IPS-15b (cell line): ENCODE results near the gene GRWD1.
A peak's percentile ranks its signal among the peaks of the same experiment; 100 is the strongest.

Experiments used
- H3K27me3 ChIP-seq: one replicate; pipeline ENCODE4 v1.6.1; 2013; ENCODE audit warnings: low read length; ENCODE audit not compliant: control insufficient read depth, insufficient read depth
- H3K36me3 ChIP-seq: one replicate; pipeline ENCODE4 v1.6.1; 2013; ENCODE audit warnings: low read length; ENCODE audit not compliant: control insufficient read depth, insufficient read depth
- H3K4me1 ChIP-seq: one replicate; pipeline ENCODE4 v1.6.1; 2013; ENCODE audit warnings: mild to moderate bottlenecking, low read length; ENCODE audit not compliant: control insufficient read depth, insufficient read depth
- H3K4me3 ChIP-seq: one replicate; pipeline ENCODE4 v1.5.1; 2013; ENCODE audit warnings: low read depth, low read length
- H3K9ac ChIP-seq: one replicate; pipeline ENCODE4 v1.6.1; 2013; ENCODE audit warnings: low read depth, mild to moderate bottlenecking, low read length
- H3K9me3 ChIP-seq: one replicate; pipeline ENCODE4 v1.6.1; 2013; ENCODE audit warnings: mild to moderate bottlenecking, low read length; ENCODE audit not compliant: control insufficient read depth, insufficient read depth

The GRWD1 gene

GRCh38 chr19:48436586-48436985, 9.2 kb upstream of the GRWD1 start:
- H3K36me3 ChIP-seq = no peaks in the 10 kb centered on the region
- no peak overlapping the region for H3K4me3 ChIP-seq
- H3K9ac ChIP-seq = no peak overlapping the region
- peaks cover 2% of the 10 kb centered on the region for H3K4me1 ChIP-seq
- H3K9me3 ChIP-seq = no peaks in the 10 kb centered on the region
- no peaks in the 10 kb centered on the region for H3K27me3 ChIP-seq

GRCh38 chr19:48441360-48442050, 4.3 kb upstream of the GRWD1 start:
- no peak overlapping the region for H3K9ac ChIP-seq
- H3K36me3 ChIP-seq = no peaks in the 10 kb centered on the region
- no peak overlapping the region for H3K4me3 ChIP-seq
- H3K27me3 ChIP-seq = no peaks in the 10 kb centered on the region
- peaks cover 7% of the 10 kb centered on the region for H3K4me1 ChIP-seq
- H3K9me3 ChIP-seq = no peaks in the 10 kb centered on the region

DNA sequence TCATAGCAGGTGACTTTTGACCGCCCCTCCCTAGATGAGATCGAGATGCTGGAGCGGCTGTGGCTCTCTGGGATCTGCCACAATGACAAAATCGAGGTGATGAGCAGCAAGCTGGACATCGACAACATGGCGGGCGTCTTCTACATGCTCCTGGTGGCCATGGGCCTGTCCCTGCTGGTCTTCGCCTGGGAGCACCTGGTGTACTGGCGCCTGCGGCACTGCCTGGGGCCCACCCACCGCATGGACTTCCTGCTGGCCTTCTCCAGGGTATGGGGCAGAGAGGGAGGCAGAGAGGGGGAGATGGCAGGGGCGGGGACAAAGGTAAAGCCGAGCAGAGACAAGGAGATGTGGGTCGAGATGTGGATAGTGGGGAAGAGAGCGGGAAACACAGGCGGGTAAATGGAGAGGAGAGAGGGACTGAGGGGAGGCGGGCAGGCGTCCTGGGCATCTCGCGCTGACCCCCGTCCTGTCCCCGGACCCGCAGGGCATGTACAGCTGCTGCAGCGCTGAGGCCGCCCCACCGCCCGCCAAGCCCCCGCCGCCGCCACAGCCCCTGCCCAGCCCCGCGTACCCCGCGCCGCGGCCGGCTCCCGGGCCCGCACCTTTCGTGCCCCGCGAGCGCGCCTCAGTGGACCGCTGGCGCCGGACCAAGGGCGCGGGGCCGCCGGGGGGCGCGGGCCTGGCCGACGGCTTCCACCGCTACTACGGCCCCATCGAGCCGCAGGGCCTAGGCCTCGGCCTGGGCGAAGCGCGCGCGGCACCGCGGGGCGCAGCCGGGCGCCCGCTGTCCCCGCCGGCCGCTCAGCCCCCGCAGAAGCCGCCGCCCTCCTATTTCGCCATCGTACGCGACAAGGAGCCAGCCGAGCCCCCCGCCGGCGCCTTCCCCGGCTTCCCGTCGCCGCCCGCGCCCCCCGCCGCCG, 3.4 kb upstream of the GRWD1 start:
- no peaks in the 10 kb centered on the region for H3K36me3 ChIP-seq
- H3K9me3 ChIP-seq = no peaks in the 10 kb centered on the region
- H3K27me3 ChIP-seq = no peaks in the 10 kb centered on the region
- peaks cover 5% of the 10 kb centered on the region for H3K4me1 ChIP-seq
- H3K4me3 ChIP-seq = no peak overlapping the region
- no peak overlapping the region for H3K9ac ChIP-seq

- Histone ChIP-seq H3K4me1 (peaks cover 4% of the 10 kb centered on the region), H3K4me3 (no peak overlapping the region)
Measured at GRCh38 chr19:48443256-48443655, 2.5 kb upstream of the GRWD1 start.

GRCh38 chr19:48443731-48444128, 2.1 kb upstream of the GRWD1 start:
- peaks cover 5% of the 10 kb centered on the region for H3K36me3 ChIP-seq
- no peaks in the 10 kb centered on the region for H3K27me3 ChIP-seq
- no peaks in the 10 kb centered on the region for H3K9me3 ChIP-seq
- no peak overlapping the region for H3K9ac ChIP-seq
- peaks cover 4% of the 10 kb centered on the region for H3K4me1 ChIP-seq
- H3K4me3 ChIP-seq = peak overlapping the region; percentile 16

More at GRCh38 chr19:48443256-48443655, 2.5 kb upstream of the GRWD1 start:
- H3K9ac ChIP-seq = no peak overlapping the region
- no peaks in the 10 kb centered on the region for H3K27me3 ChIP-seq
- peaks cover under 1% of the 10 kb centered on the region for H3K36me3 ChIP-seq
- no peaks in the 10 kb centered on the region for H3K9me3 ChIP-seq

- peaks cover 5% of the 10 kb centered on the region for H3K36me3 ChIP-seq
- H3K4me1 ChIP-seq = peaks cover 4% of the 10 kb centered on the region
- no peaks in the 10 kb centered on the region for H3K9me3 ChIP-seq
- no peaks in the 10 kb centered on the region for H3K27me3 ChIP-seq
- H3K9ac ChIP-seq = no peak overlapping the region
- peak overlapping the region; percentile 16 for H3K4me3 ChIP-seq
Measured at GRCh38 chr19:48444129-48444935, 1.5 kb upstream of the GRWD1 start.

- peaks cover 4% of the 10 kb centered on the region for H3K4me1 ChIP-seq
- no peaks in the 10 kb centered on the region for H3K27me3 ChIP-seq
- peaks cover 8% of the 10 kb centered on the region for H3K36me3 ChIP-seq
- no peaks in the 10 kb centered on the region for H3K9me3 ChIP-seq
- H3K9ac ChIP-seq = no peak overlapping the region
- peak overlapping the region; percentile 100 for H3K4me3 ChIP-seq
Measured at GRCh38 chr19:48444936-48445200, 915 bp upstream of the GRWD1 start.

- no peaks in the 10 kb centered on the region for H3K27me3 ChIP-seq
- H3K36me3 ChIP-seq = peaks cover 11% of the 10 kb centered on the region
- H3K4me1 ChIP-seq = peaks cover 4% of the 10 kb centered on the region
- H3K9me3 ChIP-seq = no peaks in the 10 kb centered on the region
- H3K9ac ChIP-seq = peak overlapping the region; percentile 78
- H3K4me3 ChIP-seq = peak overlapping the region; percentile 100
Measured at GRCh38 chr19:48445256-48445605, 552 bp upstream of the GRWD1 start.

DNA sequence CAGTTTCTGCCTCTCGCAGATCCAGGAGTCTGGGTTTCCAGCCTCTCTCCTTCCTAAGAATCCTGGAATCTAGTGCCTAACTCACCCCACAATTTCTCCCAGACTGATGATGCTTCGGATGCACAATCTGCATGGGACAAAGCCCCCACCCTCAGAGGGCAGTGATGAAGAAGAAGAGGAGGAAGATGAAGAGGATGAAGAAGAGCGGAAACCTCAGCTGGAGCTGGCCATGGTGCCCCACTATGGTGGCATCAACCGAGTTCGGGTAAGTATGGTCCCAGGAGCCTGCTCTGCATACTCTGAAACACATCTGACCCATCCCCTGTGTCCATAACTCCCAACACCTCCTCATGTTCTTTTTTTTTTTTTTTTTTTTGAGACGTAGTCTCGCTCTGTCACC, 796 bp downstream of the GRWD1 start:
- Histone ChIP-seq H3K4me1 (peaks cover 4% of the 10 kb centered on the region), H3K27me3 (no peaks in the 10 kb centered on the region), H3K4me3 (peak overlapping the region; percentile 100), H3K36me3 (peaks cover 25% of the 10 kb centered on the region), H3K9ac (peak overlapping the region; percentile 94), H3K9me3 (no peaks in the 10 kb centered on the region)

- Histone ChIP-seq H3K36me3 (peaks cover 40% of the 10 kb centered on the region), H3K9me3 (no peaks in the 10 kb centered on the region), H3K9ac (no peak overlapping the region), H3K27me3 (no peaks in the 10 kb centered on the region), H3K4me1 (peaks cover 4% of the 10 kb centered on the region), H3K4me3 (no peak overlapping the region)
Measured at GRCh38 chr19:48448563-48448962, 2.8 kb downstream of the GRWD1 start.

GRCh38 chr19:48450441-48450840, 4.7 kb downstream of the GRWD1 start:
- no peaks in the 10 kb centered on the region for H3K4me1 ChIP-seq
- no peak overlapping the region for H3K4me3 ChIP-seq
- no peaks in the 10 kb centered on the region for H3K9me3 ChIP-seq
- H3K36me3 ChIP-seq = peaks cover 50% of the 10 kb centered on the region
- H3K27me3 ChIP-seq = no peaks in the 10 kb centered on the region
- H3K9ac ChIP-seq = no peak overlapping the region
